Tibial nerve (tissue), 4 donors: ENCODE measurements around the gene USP22.

Source experiments
- CTCF ChIP-seq, 5 experiments: fragments of 200-600 bp in 3 of 5; fragments of 450-650 bp in 2 of 5; sonication (generic) in 3 of 5; IDR thresholded peaks; one replicate each; pipeline ENCODE4 v1.5.1; 2016 to 2019; ENCODE audit warnings: antibody characterized with exemption in 5 of 5, mild to moderate bottlenecking in 3 of 5, moderate library complexity in 2 of 5
- EP300 ChIP-seq, 2 donors: sonication (generic); formaldehyde crosslinking; IDR thresholded peaks; one replicate each; pipeline ENCODE4 v1.6.1; 2017; ENCODE audit warnings: antibody characterized with exemption in 2 of 2, mild to moderate bottlenecking in 1 of 2
- POLR2A ChIP-seq, 2 donors: fragments of 450-650 bp; IDR thresholded peaks; one replicate each; pipeline ENCODE4 v1.6.1; 2017; ENCODE audit warnings: antibody characterized with exemption in 2 of 2, mild to moderate bottlenecking in 2 of 2, moderate library complexity in 2 of 2

GRCh38 chr17:21013983-21014382 lies 28.8 kb downstream of the USP22 start:
- TF ChIP-seq CTCF (IDR thresholded peaks at IDR 0.05): no peak
- no peak for TF ChIP-seq POLR2A (IDR thresholded peaks at IDR 0.05)
- TF ChIP-seq EP300 (IDR thresholded peaks at IDR 0.05): no peak
